NCI-H526 (cell line): ENCODE measurements around the gene AGAP3.

Experiments used
- DNase-seq, 2 experiments: peaks; one replicate each; lab custom pipeline; 2025; lab: John Stamatoyannopoulos, UW

The AGAP3 gene

DNA sequence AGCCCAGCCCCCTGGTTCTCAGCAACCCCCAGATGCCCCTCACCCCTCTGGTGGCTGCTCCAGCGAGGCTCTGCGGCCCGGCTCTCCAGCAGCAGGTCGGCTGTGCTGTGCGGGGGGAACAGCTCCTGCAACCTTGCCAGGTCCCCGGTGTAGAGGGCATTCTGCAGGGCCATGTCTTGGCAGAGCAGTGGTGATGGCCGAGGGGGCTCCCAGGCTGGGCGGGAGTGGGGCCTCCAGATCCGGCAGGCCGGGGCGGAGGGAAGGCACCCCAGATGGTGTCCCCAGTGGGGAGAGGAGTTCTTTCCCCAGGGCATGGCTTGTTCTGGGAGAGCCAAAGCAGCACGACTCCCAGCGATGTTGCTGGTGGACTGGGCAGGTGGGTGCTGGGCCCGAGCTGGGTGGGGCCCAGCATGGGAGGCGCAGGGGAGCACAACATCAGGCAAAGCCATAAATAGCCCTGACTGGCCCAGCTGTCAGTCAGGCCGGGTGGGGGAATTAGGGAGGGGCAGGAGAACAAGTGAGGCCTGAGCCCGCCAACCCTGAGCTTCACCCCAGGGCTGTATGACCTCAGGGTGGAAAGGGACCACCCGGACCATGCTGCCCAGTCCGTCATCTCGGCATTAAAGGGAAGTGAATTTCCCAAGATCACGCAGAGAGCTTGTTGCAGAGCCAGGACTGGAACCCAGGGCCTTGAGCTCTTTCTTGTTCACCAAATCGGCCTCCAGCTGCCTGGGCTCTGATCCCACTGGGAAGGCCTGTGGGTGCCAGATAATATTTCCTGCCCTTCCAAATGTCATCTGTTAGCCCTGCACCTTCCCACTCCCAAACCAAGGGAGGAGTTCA lies 101.4 kb downstream of the AGAP3 start:
- DNase-seq: no peak

GRCh38 chr7:151188252-151188542 lies 101.9 kb downstream of the AGAP3 start:
- DNase-seq: no peak

DNA sequence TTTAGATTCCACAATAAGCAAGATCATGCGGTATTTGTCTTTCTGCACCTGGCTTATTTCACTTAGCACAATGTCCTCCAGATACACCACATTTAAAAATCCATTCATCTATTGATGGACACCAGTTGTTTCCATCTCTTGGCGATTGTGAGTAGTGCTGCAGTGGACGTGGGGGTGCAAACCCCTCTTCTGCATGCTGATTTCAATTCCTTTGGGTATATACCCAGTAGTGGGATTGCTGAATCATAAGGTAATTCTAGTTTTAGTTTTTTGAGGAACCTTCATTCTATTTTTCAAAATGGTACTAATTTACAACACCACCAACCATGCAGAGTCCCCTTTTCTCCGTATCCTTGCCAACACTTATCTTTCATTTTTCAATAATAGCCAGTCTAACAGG lies 102.8 kb downstream of the AGAP3 start:
- no peak for DNase-seq

DNA sequence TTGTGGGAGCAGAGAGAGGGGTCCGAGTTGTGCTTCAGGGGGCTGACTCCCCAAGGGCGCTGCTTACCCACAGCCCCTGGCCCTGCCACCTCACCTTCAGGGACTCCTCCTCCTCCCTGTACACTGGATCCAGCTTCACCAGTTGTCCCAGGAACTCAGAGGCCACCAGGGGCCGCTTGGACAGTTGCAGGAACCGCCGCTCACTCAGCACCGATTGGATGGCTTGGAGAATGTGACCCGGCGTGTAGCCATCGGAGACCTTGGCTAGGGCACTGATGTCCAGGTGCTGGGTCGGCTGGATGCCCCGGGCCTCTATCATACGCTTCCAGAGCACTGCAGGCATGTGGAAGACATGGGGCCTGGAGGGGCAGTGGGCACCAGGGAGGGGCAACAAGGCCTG lies 105.3 kb downstream of the AGAP3 start:
- DNase-seq: no peak

- no peak for DNase-seq
These were observed 105.8 kb downstream of the AGAP3 start for GRCh38 chr7:151192002-151192539.

GRCh38 chr7:151193203-151193978 lies 107.1 kb downstream of the AGAP3 start:
- no peak for DNase-seq
